ENCODE data around the gene MEIS2.
A peak's percentile ranks its signal among the peaks of the same experiment; 100 is the strongest.

MEIS2 gene

DNA sequence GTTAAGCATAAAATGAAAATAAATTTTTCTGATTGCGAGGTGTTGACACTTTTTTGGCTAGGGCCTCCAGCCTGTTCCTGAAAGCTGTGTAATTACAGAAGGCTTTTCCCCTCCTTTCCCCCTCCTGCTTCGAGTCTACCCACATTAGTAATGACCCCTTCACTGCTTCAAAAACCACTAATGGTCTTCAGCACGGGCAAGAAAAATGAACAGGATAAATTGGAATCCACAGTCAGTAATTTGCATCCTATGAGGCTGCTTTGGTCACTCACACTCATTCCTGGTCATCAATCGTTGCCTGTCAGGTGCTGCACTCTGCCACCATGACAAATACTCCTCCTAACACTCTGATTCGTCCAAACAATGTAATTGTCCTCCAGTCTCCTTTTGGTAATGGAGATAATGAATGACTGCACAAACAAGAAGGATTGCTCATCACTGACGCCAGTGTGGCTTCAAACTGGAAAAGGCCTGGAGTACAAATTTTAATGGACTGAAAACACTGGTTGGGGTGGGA lies 148.6 kb downstream of the MEIS2 start (continued):
- TF ChIP-seq ZNF600 (tag by site-specific recombination; IDR thresholded peaks at IDR 0.05) (peak; percentile 74), EGR2 (tag by site-specific recombination; IDR thresholded peaks at IDR 0.05; ENCODE audit: low read depth) (no peak), ZNF544 (tag by site-specific recombination; IDR thresholded peaks at IDR 0.05) (no peak), SCRT2 (tag by site-specific recombination; IDR thresholded peaks at IDR 0.05) (peak; percentile 42; the same call in 1 of the 2 replicates), ZNF16 (tag by site-specific recombination; IDR thresholded peaks at IDR 0.05; ENCODE audit: low read depth) (no peak), ZNF26 (tag by site-specific recombination; IDR thresholded peaks at IDR 0.05) (no peak), ZNF121 (tag by site-specific recombination; IDR thresholded peaks at IDR 0.05) (no peak), ZNF354C (tag by site-specific recombination; IDR thresholded peaks at IDR 0.05; ENCODE audit: borderline replicate concordance, low read depth) (no peak), ZIC2 (tag by site-specific recombination; IDR thresholded peaks at IDR 0.05) (no peak), ZNF266 (tag by site-specific recombination; IDR thresholded peaks at IDR 0.05; ENCODE audit: low read depth) (no peak), WT1 (tag by site-specific recombination; IDR thresholded peaks at IDR 0.05) (peak; percentile 94), ZNF302 (tag by site-specific recombination; IDR thresholded peaks at IDR 0.05; ENCODE audit: low read depth) (no peak), HOXC10 (CRISPR knock-in tag; IDR thresholded peaks at IDR 0.05) (no peak), ZNF324 (tag by site-specific recombination; IDR thresholded peaks at IDR 0.05) (peak; percentile 67), ZFHX2 (tag by site-specific recombination; conservative IDR thresholded peaks at IDR 0.05) (no peak), ZNF274 (IDR thresholded peaks at IDR 0.05; ENCODE audit: low read length) (no peak), ZNF274 (tag by site-specific recombination; IDR thresholded peaks at IDR 0.05; ENCODE audit: borderline replicate concordance) (no peak), REPIN1 (tag by site-specific recombination; IDR thresholded peaks at IDR 0.05; ENCODE audit: low read depth) (no peak), ZNF529 (tag by site-specific recombination; IDR thresholded peaks at IDR 0.05; ENCODE audit: insufficient replicate concordance) (no peak), ZBTB11 (tag by site-specific recombination; conservative IDR thresholded peaks at IDR 0.05; ENCODE audit: low read depth) (no peak), ZNF335 (tag by site-specific recombination; conservative IDR thresholded peaks at IDR 0.05) (no peak), ZNF157 (tag by site-specific recombination; IDR thresholded peaks at IDR 0.05) (no peak), SCRT1 (tag by site-specific recombination; IDR thresholded peaks at IDR 0.05; ENCODE audit: borderline replicate concordance) (0 out of 2 replicates have a peak, but pooled peaks have one; percentile 28), ZNF341 (tag by site-specific recombination; IDR thresholded peaks at IDR 0.05; ENCODE audit: low read depth) (peak; percentile 75), MYNN (tag by site-specific recombination; IDR thresholded peaks at IDR 0.05; ENCODE audit: borderline replicate concordance) (no peak), ZNF202 (tag by site-specific recombination; IDR thresholded peaks at IDR 0.05; ENCODE audit: borderline replicate concordance) (no peak), ZNF23 (tag by site-specific recombination; IDR thresholded peaks at IDR 0.05; ENCODE audit: borderline replicate concordance) (no peak), ZNF239 (tag by site-specific recombination; IDR thresholded peaks at IDR 0.05) (no peak), ZNF184 (tag by site-specific recombination; IDR thresholded peaks at IDR 0.05) (0 out of 2 replicates have a peak, but pooled peaks have one; percentile 15), ZNF548 (tag by site-specific recombination; IDR thresholded peaks at IDR 0.05) (no peak), SP3 (tag by site-specific recombination; IDR thresholded peaks at IDR 0.05) (peak; percentile 23; the same call in 1 of the 2 replicates), ZNF580 (tag by site-specific recombination; IDR thresholded peaks at IDR 0.05) (0 out of 2 replicates have a peak, but pooled peaks have one; percentile 53), ZNF292 (tag by site-specific recombination; IDR thresholded peaks at IDR 0.05; ENCODE audit: borderline replicate concordance, low read depth) (no peak), ZSCAN23 (tag by site-specific recombination; IDR thresholded peaks at IDR 0.05) (peak; percentile 88), ZNF777 (tag by site-specific recombination; IDR thresholded peaks at IDR 0.05; ENCODE audit: borderline replicate concordance) (no peak)
- TF ChIP-seq, protein P1, sequence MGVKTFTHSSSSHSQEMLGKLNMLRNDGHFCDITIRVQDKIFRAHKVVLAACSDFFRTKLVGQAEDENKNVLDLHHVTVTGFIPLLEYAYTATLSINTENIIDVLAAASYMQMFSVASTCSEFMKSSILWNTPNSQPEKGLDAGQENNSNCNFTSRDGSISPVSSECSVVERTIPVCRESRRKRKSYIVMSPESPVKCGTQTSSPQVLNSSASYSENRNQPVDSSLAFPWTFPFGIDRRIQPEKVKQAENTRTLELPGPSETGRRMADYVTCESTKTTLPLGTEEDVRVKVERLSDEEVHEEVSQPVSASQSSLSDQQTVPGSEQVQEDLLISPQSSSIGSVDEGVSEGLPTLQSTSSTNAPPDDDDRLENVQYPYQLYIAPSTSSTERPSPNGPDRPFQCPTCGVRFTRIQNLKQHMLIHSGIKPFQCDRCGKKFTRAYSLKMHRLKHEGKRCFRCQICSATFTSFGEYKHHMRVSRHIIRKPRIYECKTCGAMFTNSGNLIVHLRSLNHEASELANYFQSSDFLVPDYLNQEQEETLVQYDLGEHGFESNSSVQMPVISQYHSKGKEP (tag by site-specific recombination; IDR thresholded peaks at IDR 0.05): peak; percentile 79

Data from HEK293 (cell line).